Measurements from ENCODE around the gene FLT3. TPM values are rescaled to one million over a fixed set of nuclear protein-coding genes. Genes with fewer than 3 reads are reported as not detected.
"Not testable (repeated sequence)": the region's sequence is repeated elsewhere in the genome, so short reads cannot be mapped to it uniquely, and the experiment has no call there.

The FLT3 gene
- total RNA-seq: 0.07 and 0.12 TPM in 2 replicates

- peaks cover 35% of the 10 kb centered on the region for H3K27me3 Mint-ChIP-seq
- H3K27ac Mint-ChIP-seq: no peak within 1 kb of the TSS
- no peaks in the 10 kb centered on the region for H3K9me3 Mint-ChIP-seq
- peak; percentile 73 for ATAC-seq (ENCODE audit: low read depth)
- DNase-seq: peak; percentile 48
- CTCF ChIA-PET: no interaction called here
- TF ChIP-seq, protein P1, sequence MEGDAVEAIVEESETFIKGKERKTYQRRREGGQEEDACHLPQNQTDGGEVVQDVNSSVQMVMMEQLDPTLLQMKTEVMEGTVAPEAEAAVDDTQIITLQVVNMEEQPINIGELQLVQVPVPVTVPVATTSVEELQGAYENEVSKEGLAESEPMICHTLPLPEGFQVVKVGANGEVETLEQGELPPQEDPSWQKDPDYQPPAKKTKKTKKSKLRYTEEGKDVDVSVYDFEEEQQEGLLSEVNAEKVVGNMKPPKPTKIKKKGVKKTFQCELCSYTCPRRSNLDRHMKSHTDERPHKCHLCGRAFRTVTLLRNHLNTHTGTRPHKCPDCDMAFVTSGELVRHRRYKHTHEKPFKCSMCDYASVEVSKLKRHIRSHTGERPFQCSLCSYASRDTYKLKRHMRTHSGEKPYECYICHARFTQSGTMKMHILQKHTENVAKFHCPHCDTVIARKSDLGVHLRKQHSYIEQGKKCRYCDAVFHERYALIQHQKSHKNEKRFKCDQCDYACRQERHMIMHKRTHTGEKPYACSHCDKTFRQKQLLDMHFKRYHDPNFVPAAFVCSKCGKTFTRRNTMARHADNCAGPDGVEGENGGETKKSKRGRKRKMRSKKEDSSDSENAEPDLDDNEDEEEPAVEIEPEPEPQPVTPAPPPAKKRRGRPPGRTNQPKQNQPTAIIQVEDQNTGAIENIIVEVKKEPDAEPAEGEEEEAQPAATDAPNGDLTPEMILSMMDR (IDR thresholded peaks at IDR 0.05): no peak
- intact Hi-C loops (cut with micrococcal nuclease): loop anchor here (2.0 kb wide), 1 partner anchor 38 kb away; the partner anchor contains the start of gene PAN3
- H3K4me3 Mint-ChIP-seq: peak within 1 kb of the TSS; percentile 81
- H3K36me3 Mint-ChIP-seq (ENCODE audit: low read depth): no peaks in the 10 kb centered on the region
- POLR2A ChIA-PET: interaction anchor here (0.6 to 0.9 kb wide), 3 partner anchors 38 to 92 kb away, joined by 3 to 4 read pairs (median 3); partner anchors contain the start of gene PAN3
- H3K4me1 Mint-ChIP-seq: peaks cover 8% of the 10 kb centered on the region
These were observed at the start of gene FLT3 for GRCh38 chr13:28100150-28101121. Gene FLT3 (minus strand): TSS chr13:28100576. CDS start chr13:28100510, 66 bp downstream.

- Mint-ChIP-seq H3K9me3 (no peaks in the 10 kb centered on the region), H3K4me1 (peaks cover 62% of the 10 kb centered on the region), H3K4me3 (no peak overlapping the region), H3K36me3 (ENCODE audit: low read depth) (peaks cover 15% of the 10 kb centered on the region), H3K27me3 (no peaks in the 10 kb centered on the region), H3K27ac (no peak overlapping the region)
- ATAC-seq (ENCODE audit: low read depth): no peak
- TF ChIP-seq, protein P1 (IDR thresholded peaks at IDR 0.05): no peak
- CTCF ChIA-PET: no interaction called here
- POLR2A ChIA-PET: no interaction called here
- no peak for DNase-seq
- intact Hi-C loops (cut with micrococcal nuclease): loop anchor here (2.0 kb wide), 1 partner anchor 13 kb away; no protein-coding TSS in a partner anchor
These were observed 47.1 kb upstream of the FLT3 start for GRCh38 chr13:28147495-28147894.

- no peak overlapping the region for H3K4me3 Mint-ChIP-seq
- CTCF ChIA-PET: interaction anchor here (1.2 kb wide), 1 partner anchor 163 kb away, joined by 3 read pairs; no protein-coding TSS in a partner anchor
- H3K27ac Mint-ChIP-seq: no peak overlapping the region
- H3K4me1 Mint-ChIP-seq: peaks cover 72% of the 10 kb centered on the region
- H3K9me3 Mint-ChIP-seq: no peaks in the 10 kb centered on the region
- ATAC-seq (ENCODE audit: low read depth): no peak
- intact Hi-C loops (cut with micrococcal nuclease): no loop called here
- no peak for DNase-seq
- POLR2A ChIA-PET: no interaction called here
- TF ChIP-seq, protein P1 (IDR thresholded peaks at IDR 0.05): no peak
- peaks cover 15% of the 10 kb centered on the region for H3K36me3 Mint-ChIP-seq (ENCODE audit: low read depth)
- H3K27me3 Mint-ChIP-seq: no peaks in the 10 kb centered on the region
These were observed 44.7 kb upstream of the FLT3 start for GRCh38 chr13:28145049-28145448.

DNA sequence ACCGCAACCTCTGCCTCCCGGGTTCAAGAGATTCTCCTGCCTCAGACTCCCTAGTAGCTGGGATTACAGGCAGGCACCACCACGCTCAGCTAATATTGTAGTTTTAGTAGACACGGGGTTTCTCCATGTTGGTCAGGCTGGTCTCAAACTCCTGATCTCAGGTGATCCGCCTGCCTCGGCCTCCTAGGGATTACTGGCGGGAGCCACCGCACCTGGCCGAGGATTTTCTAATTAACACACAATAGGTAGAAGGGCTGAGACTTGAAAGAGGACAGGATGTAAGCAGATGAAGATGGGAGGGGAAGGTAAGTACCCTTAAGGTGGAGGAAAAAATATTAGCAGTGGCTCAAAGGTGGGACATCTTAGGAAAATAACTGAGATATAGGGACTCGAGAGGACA lies 41.2 kb upstream of the FLT3 start:
- DNase-seq; ATAC-seq (ENCODE audit: low read depth); POLR2A ChIA-PET; H3K27me3 Mint-ChIP-seq; H3K9me3 Mint-ChIP-seq; intact Hi-C loops (cut with micrococcal nuclease); H3K27ac Mint-ChIP-seq: not testable (repeated sequence)
- H3K4me1 Mint-ChIP-seq: peaks cover 73% of the 10 kb centered on the region
- peak overlapping the region; percentile 21 for H3K4me3 Mint-ChIP-seq
- H3K36me3 Mint-ChIP-seq (ENCODE audit: low read depth): peaks cover 12% of the 10 kb centered on the region
- CTCF ChIA-PET: interaction anchor here (0.7 kb wide), 1 partner anchor 101 kb away, joined by 4 read pairs; no protein-coding TSS in a partner anchor

- Mint-ChIP-seq H3K36me3 (ENCODE audit: low read depth) (peaks cover 12% of the 10 kb centered on the region), H3K4me3 (peak overlapping the region; percentile 95), H3K27me3 (no peaks in the 10 kb centered on the region), H3K9me3 (no peaks in the 10 kb centered on the region), H3K4me1 (peaks cover 69% of the 10 kb centered on the region), H3K27ac (peak overlapping the region; percentile 87)
- intact Hi-C loops (cut with micrococcal nuclease): no loop called here
- TF ChIP-seq, protein P1 (IDR thresholded peaks at IDR 0.05): no peak
- ATAC-seq (ENCODE audit: low read depth) (no peak), DNase-seq (no peak)
- ChIA-PET CTCF (interaction anchor here (0.7 to 1.2 kb wide), 2 partner anchors 100 to 156 kb away, joined by 3 to 4 read pairs; no protein-coding TSS in a partner anchor), POLR2A (interaction anchor here (0.9 to 3.1 kb wide), 6 partner anchors 13 to 519 kb away, joined by 3 to 22 read pairs (median 6); partner anchors contain the start of gene POLR1D)
These were observed 40.2 kb upstream of the FLT3 start for GRCh38 chr13:28140433-28141125.
